HG02642 (cell line): Measurements from ENCODE around the gene BBOX1.
"Not testable (repeated sequence)": the region's sequence is repeated elsewhere in the genome, so short reads cannot be mapped to it uniquely, and the experiment has no call there.

Source experiments
- ATAC-seq: cut with Tn5 transposase; IDR thresholded peaks from one replicate; pipeline ENCODE4 v1.9.1; 2021; ENCODE audit warnings: mild to moderate bottlenecking; ENCODE audit not compliant: unreplicated experiment, poor library complexity

BBOX1 gene

GRCh38 chr11:27174021-27174420 is 133.4 kb downstream of the BBOX1 start:
- no peak for ATAC-seq

- no peak for ATAC-seq
These were observed 134.1 kb downstream of the BBOX1 start for GRCh38 chr11:27174672-27175210.

- not testable (repeated sequence) for ATAC-seq
These were observed 134.9 kb downstream of the BBOX1 start for GRCh38 chr11:27175562-27175961.
